ENCODE data around the gene POLDIP2.

The POLDIP2 gene

GRCh38 chr17:28315846-28316705 is 41.3 kb downstream of the POLDIP2 start:
- no peak for FAIRE-seq

- FAIRE-seq: no peak
Observed at GRCh38 chr17:28313841-28314240, 43.5 kb downstream of the POLDIP2 start.

- no peak for FAIRE-seq
Observed at GRCh38 chr17:28306954-28307401, 50.3 kb downstream of the POLDIP2 start.

GRCh38 chr17:28298449-28298848 is 58.9 kb downstream of the POLDIP2 start:
- no peak for FAIRE-seq

Data from G401.6 (cell line).